IMR-90 (cell line): ENCODE data around the gene SLC6A6. TPM values are rescaled to one million over a fixed set of nuclear protein-coding genes. Genes with fewer than 3 reads are reported as not detected.

Source experiments
- ATAC-seq: fragments of 200-7000 bp; cut with Tn5 transposase; 2 replicates; pipeline ENCODE4 v1.9.1; 2020; ENCODE audit warnings: low read depth, mild to moderate bottlenecking, moderate library complexity
- BruUV-seq: library from RNA; stranded (reverse); fragments of 400-500 nt; replicated peaks from 2 replicates; lab custom pipeline; 2021; lab: Mats Ljungman, UMichigan
- CTCF ChIA-PET: fragments of 300-600 bp; formaldehyde crosslinking; extraction: SDS; loops from one replicate; lab custom pipeline; 2021; ENCODE audit warnings: antibody characterized with exemption; lab: Yijun Ruan, JAX
- POLR2A ChIA-PET: fragments of 300-600 bp; sonication (Branson Sonifier 250); formaldehyde crosslinking; loops from one replicate; lab custom pipeline; 2022; ENCODE audit warnings: antibody characterized with exemption; ENCODE audit not compliant: unreplicated experiment; lab: Charles Lee
- DNase-seq: peaks from one replicate; pipeline ENCODE4 v3.0.0; 2013
- H2AFZ ChIP-seq: replicated peaks from 2 replicates; pipeline ENCODE3; 2013; ENCODE audit warnings: low read length, mild to moderate bottlenecking; ENCODE audit not compliant: poor library complexity
- H2AK5ac ChIP-seq: 2 replicates; pipeline ENCODE4 v1.6.1; 2013; ENCODE audit warnings: low read depth, low read length, inconsistent platforms
- H2AK9ac ChIP-seq: replicated peaks from 2 replicates; pipeline ENCODE3; 2013; ENCODE audit warnings: mild to moderate bottlenecking, low read depth, low read length, moderate library complexity; ENCODE audit not compliant: poor library complexity
- H2BK120ac ChIP-seq: 2 replicates; pipeline ENCODE4 v1.6.1; 2013; ENCODE audit warnings: low read depth, low read length, inconsistent platforms
- H2BK15ac ChIP-seq: 3 replicates; pipeline ENCODE4 v1.6.1; 2013; ENCODE audit warnings: low read depth, low read length, inconsistent platforms
- H2BK20ac ChIP-seq: 2 replicates; pipeline ENCODE4 v1.6.1; 2013; ENCODE audit warnings: low read depth, mild to moderate bottlenecking, inconsistent platforms, low read length, moderate library complexity
- H2BK5ac ChIP-seq: 2 replicates; pipeline ENCODE4 v1.6.1; 2013; ENCODE audit warnings: mild to moderate bottlenecking, low read depth, low read length, inconsistent platforms; ENCODE audit not compliant: poor library complexity, severe bottlenecking
- H3K14ac ChIP-seq: replicated peaks from 2 replicates; pipeline ENCODE4 v1.6.1; 2013; ENCODE audit warnings: low read depth, low read length, inconsistent platforms
- H3K18ac ChIP-seq: 2 replicates; pipeline ENCODE4 v1.6.1; 2013; ENCODE audit warnings: low read depth, low read length, control low read depth
- H3K23ac ChIP-seq: 2 replicates; pipeline ENCODE4 v1.6.1; 2013; ENCODE audit warnings: low read depth, low read length, inconsistent platforms
- H3K27ac ChIP-seq: 2 replicates; pipeline ENCODE4 v1.5.1; 2013; ENCODE audit warnings: mild to moderate bottlenecking, control low read depth, low read length; ENCODE audit not compliant: insufficient read depth
- H3K27me3 ChIP-seq: 2 replicates; pipeline ENCODE4 v1.6.1; 2013; ENCODE audit warnings: low read length; ENCODE audit not compliant: control insufficient read depth, insufficient read depth
- H3K36me3 ChIP-seq: 2 replicates; pipeline ENCODE4 v1.6.1; 2013; ENCODE audit warnings: low read length, mixed read lengths; ENCODE audit not compliant: control insufficient read depth, insufficient read depth
- H3K4ac ChIP-seq: 2 replicates; pipeline ENCODE4 v1.6.1; 2013; ENCODE audit warnings: low read depth, low read length, inconsistent platforms
- H3K4me1 ChIP-seq: 2 replicates; pipeline ENCODE4 v1.6.1; 2013; ENCODE audit warnings: low read length, mixed read lengths; ENCODE audit not compliant: control insufficient read depth, insufficient read depth
- H3K4me2 ChIP-seq: 2 replicates; pipeline ENCODE4 v1.6.1; 2013; ENCODE audit warnings: low read depth, mild to moderate bottlenecking, control low read depth, low read length, moderate library complexity
- H3K4me3 ChIP-seq: 2 replicates; pipeline ENCODE4 v1.5.1; 2013; ENCODE audit warnings: low read depth, mild to moderate bottlenecking, control low read depth, low read length, moderate library complexity; ENCODE audit not compliant: insufficient read depth
- H3K56ac ChIP-seq: 2 replicates; pipeline ENCODE4 v1.6.1; 2013; ENCODE audit warnings: low read length, inconsistent platforms; ENCODE audit not compliant: insufficient read depth; ENCODE audit errors: extremely low read depth
- H3K79me1 ChIP-seq, 2 experiments: 2 replicates each; pipeline ENCODE4 v1.6.1; 2013; ENCODE audit warnings: low read length in 2 of 2, inconsistent platforms in 1 of 2, low read depth in 1 of 2
- H3K9ac ChIP-seq: 2 replicates; pipeline ENCODE4 v1.6.1; 2013; ENCODE audit warnings: low read depth, low read length, control low read depth
- H3K9me1 ChIP-seq: 2 replicates; pipeline ENCODE4 v1.6.1; 2013; ENCODE audit warnings: low read length, inconsistent platforms; ENCODE audit not compliant: insufficient read depth
- H3K9me3 ChIP-seq: 2 replicates; pipeline ENCODE4 v1.6.1; 2013; ENCODE audit warnings: low read length; ENCODE audit not compliant: control insufficient read depth, insufficient read depth
- H4K20me1 ChIP-seq: 2 replicates; pipeline ENCODE4 v1.6.1; 2013; ENCODE audit warnings: low read length, inconsistent platforms; ENCODE audit not compliant: insufficient read depth
- H4K5ac ChIP-seq: 2 replicates; pipeline ENCODE4 v1.6.1; 2013; ENCODE audit warnings: mild to moderate bottlenecking, low read depth, low read length, control low read depth
- H4K8ac ChIP-seq, 2 experiments: 2 replicates each; pipeline ENCODE4 v1.6.1; 2013; ENCODE audit warnings: low read depth in 2 of 2, low read length in 2 of 2, control low read depth in 1 of 2, inconsistent platforms in 1 of 2
- H4K91ac ChIP-seq: 2 replicates; pipeline ENCODE4 v1.6.1; 2013; ENCODE audit warnings: low read depth, low read length, inconsistent platforms; ENCODE audit not compliant: insufficient read depth
- CEBPB ChIP-seq: IDR thresholded peaks from 2 replicates; pipeline ENCODE4 v1.6.1; 2012; ENCODE audit warnings: low read depth, low read length, improper control_type of control experiment
- WGBS, 2 experiments: methylation state at CpG; one replicate each; pipeline versions ENCODE4 v1.1.5 to v1.1.7; 2013; ENCODE audit warnings: missing lambda C conversion rate in 2 of 2; ENCODE audit not compliant: insufficient read length in 1 of 2; ENCODE audit errors: extremely low coverage in 2 of 2; 5-methylcytosine and 5-hydroxymethylcytosine counted together
- dilution Hi-C: fragments of 300-500 bp; cut with HindIII; formaldehyde crosslinking; loops from one replicate; pipeline ENCODE4 v1.14.3; 2018; ENCODE audit warnings: low sequenced_read_pairs; ENCODE audit not compliant: unreplicated experiment
- in situ Hi-C: fragments of 300-500 bp; cut with MboI; formaldehyde crosslinking; loops from 3 replicates; pipeline ENCODE4 v1.14.3; 2019; ENCODE audit warnings: low sequenced_read_pairs, inconsistent platforms, mixed read lengths
- intact Hi-C: fragments of 100-400 bp; cut with micrococcal nuclease; formaldehyde crosslinking; loops from 2 replicates; pipeline ENCODE4 v1.10.0; 2022
- polyA plus RNA-seq, 3 experiments: library from polyadenylated mRNA; depleted of rRNA; stranded (reverse); fragments of >200 nt; gene quantifications; 2 replicates each; pipeline ENCODE4 v1.2.3, GENCODE V29; 2012; ENCODE audit warnings: low replicate concordance in 1 of 3
- total RNA-seq: library from RNA; depleted of rRNA; stranded (reverse); fragments of >200 nt; gene quantifications from 2 replicates; pipeline ENCODE4 v1.2.3, GENCODE V29; 2012

Gene SLC6A6
- total and polyA plus RNA-seq, 2 of the 4 experiments (the other 2 are of a cell fraction) = 29.9 to 39.4 TPM

DNA sequence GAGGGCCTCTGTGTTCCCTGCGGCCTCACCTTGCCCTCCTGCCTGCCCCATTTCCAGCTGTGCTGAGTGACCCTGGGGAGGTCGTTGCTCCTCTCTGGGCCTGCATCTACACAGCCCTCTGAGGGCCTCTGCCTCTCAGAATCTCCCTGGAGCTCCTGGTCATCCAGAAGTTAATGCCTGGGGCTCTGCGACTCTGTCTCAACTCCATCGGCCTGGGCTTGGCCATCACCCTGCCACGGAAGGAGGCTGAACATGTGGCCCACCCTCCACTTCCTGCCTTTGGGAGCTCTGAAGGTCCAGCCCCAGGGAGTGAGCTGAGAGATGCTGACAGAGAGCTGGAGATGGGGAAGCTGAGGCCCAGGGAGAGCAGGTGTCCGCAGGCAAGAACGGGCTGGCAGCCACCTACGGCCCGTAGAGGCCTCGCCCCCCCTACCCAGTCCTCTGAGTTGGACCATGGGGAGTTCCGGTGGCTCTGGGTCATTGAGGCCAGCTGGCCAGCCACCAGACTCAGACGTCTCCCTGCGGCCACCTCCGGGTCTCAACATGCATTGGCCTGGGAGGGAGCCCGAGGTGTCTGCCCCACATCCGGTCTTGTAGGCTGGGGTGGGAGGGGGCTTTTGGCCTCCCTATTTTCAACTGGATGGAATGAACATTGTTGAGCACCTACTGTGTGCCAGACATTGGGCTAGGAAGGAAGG lies 103.5 kb downstream of the SLC6A6 start:
- Histone ChIP-seq H2BK5ac (no peak overlapping the region), H4K5ac (no peak overlapping the region), H3K27ac (no peak overlapping the region), H2BK20ac (no peak overlapping the region), H2AK5ac (no peak overlapping the region), H3K9ac (no peak overlapping the region), H3K18ac (no peak overlapping the region), H2AK9ac (no peak overlapping the region), H3K14ac (no peak overlapping the region), H3K23ac (no peak overlapping the region), H4K20me1 (no peaks in the 10 kb centered on the region), H2BK15ac (no peak overlapping the region), H3K4me2 (no peak overlapping the region), H3K56ac (no peak overlapping the region), H2BK120ac (no peak overlapping the region), H3K9me1 (no peaks in the 10 kb centered on the region), H3K4ac (no peak overlapping the region), H3K4me1 (no peaks in the 10 kb centered on the region), H3K79me1 (no peaks in the 10 kb centered on the region), H2AFZ (no peak overlapping the region), H3K4me3 (no peak overlapping the region), H3K27me3 (peaks cover 7% of the 10 kb centered on the region), H3K36me3 (no peaks in the 10 kb centered on the region), H3K9me3 (peaks cover 10% of the 10 kb centered on the region), H4K91ac (no peak overlapping the region), H4K8ac (no peak overlapping the region)
- WGBS, 2 experiments = 80% methylated on average over 1 of the region's 16 CpGs; no CpG with 5 or more reads in 1 of the 2 experiments
- no peak for TF ChIP-seq CEBPB
- ATAC-seq = no peak
- no TSS peak for BruUV-seq
- intact Hi-C loops = loop anchor here (5.0 kb wide), 1 partner anchor 276 kb away; no protein-coding TSS in a partner anchor
- dilution Hi-C loops = no loop called here
- in situ Hi-C loops = loop anchor here (10.0 kb wide), 1 partner anchor 419 kb away; no protein-coding TSS in a partner anchor
- ChIA-PET POLR2A (no interaction called here), CTCF (interaction anchor here (0.7 kb wide), 1 partner anchor 332 kb away, joined by 3 read pairs; no protein-coding TSS in a partner anchor)
- DNase-seq = no peak
